GM18507 (cell line): Measurements from ENCODE around the gene AGBL4.
"Not testable (repeated sequence)": the region's sequence is repeated elsewhere in the genome, so short reads cannot be mapped to it uniquely, and the experiment has no call there.

Experiments
- DNase-seq: peaks from one replicate; pipeline ENCODE4 v3.0.0; 2011; ENCODE audit warnings: low read depth; ENCODE audit not compliant: insufficient read length; ENCODE audit errors: extremely low spot score
- FAIRE-seq: peaks from 2 replicates; lab custom pipeline; 2011; peaks lifted over from hg19 to GRCh38; lab: Jason Lieb, UNC

The AGBL4 gene

DNA sequence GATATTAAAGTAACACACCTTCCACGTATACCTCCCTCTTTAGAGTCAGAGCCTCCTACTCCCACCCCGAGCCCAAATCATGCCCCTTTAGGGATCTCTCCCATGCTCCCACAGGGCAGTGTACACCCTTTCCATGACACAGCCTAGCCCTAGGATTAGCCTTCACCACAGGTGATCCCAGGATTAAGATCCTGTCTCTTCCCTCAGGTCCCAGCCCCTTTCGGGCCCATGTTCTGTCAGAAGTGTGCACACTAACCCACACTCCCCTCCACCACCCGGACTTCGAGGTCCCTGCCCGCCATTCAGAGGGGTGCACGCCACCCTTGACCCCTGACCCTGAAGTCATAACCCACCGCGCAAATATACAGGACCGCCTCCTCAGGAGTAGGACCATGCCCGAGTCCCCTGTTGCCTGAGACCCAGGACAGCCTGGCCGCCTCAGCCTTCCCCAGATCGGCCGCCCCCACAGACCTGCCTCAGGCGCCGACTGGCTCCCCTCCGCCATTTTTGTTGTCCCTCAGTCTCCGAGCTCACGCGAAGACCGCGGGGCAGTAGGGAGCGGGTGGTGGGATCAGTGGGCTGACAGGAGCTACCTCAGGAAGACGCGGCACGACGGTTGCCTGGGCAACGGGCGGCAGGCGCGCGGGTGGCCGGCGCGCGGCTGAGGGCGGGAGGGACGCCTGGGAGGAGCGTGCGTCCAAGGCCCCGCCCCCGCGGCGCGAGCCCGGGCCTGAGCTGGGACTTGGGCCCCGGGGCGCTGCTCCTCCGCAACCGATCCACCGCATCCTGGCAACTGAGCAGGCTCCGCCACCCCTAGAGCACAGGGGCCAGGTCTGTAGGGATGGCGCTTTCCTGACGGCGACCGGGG, at the start of gene AGBL4:
Gene AGBL4 (minus strand): TSS at position 663 of the 868 bp plus-strand sequence.
- FAIRE-seq (no peak), DNase-seq (no peak)

DNA sequence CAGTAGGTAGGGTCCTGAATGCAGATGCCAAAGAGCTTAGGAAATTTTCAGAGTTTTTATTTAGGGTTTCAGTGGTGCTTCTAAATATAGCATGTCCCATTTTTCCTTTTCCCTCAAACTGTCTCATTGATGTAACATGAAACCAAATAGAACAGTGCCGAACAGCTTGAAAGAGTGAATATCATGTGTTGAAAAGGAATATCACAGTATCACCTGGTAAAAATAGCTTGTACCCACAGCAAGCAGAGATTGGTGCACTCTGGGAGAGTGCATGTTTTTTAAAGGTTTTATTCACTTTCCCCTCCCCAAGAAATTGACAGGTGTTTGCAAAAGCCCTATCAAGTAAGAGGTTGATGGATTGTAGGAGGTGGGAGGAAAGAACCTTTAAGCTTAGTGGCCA, 43.1 kb upstream of the AGBL4 start:
- DNase-seq = no peak
- no peak for FAIRE-seq

DNA sequence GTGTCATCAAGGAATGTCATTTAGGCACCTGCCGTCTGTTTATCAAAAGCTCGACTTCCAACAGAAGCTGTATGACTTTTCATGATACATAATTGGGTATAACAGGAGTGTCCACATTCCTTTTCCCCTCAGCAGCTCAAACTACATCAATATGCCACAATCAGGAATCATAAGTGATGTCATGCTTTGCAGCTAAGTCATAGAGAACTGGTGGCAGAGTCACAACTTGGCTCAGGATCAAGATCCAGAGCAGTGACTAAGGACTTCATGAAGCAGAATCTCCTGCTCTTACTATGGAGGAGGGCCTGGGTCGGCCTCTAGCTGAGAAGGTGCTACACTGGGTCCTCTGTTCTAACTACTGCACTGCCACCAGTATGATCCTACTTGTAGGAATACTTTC, 36.5 kb upstream of the AGBL4 start:
- DNase-seq (no peak), FAIRE-seq (no peak)

DNA sequence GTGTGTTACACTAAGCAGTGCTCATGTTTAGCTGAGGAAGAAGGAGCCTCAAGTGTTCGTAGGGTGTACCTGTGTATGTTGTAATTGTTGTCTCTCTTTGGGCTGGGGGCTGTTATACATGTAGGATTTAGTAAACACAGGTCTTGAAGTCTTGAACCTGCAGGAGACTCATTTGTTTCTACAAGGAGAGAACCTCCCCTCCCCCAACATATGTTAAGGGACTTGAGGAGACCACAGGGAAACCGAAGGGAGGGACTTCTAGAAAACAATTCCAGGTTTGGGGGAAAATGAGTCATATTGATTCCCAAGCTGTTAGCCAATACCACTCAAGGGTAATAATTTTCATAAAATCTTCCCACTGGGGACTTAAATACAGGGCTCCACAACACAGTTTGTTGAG, 25.0 kb upstream of the AGBL4 start:
- DNase-seq = no peak
- no peak for FAIRE-seq

DNA sequence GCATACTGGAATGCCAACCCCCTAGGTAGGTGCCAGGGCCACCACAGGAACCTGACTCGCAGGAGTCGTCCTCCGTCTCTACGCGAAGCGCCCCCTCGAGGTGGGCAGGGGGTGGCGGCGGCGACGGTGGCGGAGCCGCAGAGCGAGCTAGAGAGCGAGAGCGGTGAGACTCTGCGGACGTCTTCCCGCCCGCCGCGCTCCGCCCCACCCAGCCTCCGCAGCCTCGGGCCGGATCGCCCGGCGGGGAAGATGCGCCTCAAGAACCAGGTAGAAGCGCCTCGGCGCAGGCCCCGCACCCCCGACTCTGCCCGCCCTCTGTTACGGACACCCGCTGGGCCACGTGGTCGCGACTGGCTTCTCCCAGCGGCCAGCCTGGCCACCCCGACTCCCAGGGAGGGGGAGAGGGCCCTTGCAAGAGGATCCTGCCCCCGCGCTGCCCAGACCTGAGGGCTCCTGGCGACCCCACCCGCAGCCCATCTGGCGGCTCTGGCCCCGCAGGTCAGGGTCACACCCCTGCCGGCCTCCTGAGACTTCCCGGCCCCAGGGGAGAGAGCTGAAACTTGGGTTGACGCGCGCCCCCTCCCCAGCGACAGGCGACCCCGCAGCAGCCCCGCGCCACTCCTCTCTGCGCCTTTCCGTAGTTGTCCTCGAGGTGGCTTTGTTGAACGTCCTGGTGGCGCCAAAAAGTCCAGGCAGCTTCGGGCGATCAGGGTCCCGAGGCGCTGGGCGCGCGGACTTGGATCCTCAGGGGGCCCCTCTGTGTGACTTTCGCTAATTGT, 24.4 kb upstream of the AGBL4 start:
- FAIRE-seq (no peak), DNase-seq (no peak)

DNA sequence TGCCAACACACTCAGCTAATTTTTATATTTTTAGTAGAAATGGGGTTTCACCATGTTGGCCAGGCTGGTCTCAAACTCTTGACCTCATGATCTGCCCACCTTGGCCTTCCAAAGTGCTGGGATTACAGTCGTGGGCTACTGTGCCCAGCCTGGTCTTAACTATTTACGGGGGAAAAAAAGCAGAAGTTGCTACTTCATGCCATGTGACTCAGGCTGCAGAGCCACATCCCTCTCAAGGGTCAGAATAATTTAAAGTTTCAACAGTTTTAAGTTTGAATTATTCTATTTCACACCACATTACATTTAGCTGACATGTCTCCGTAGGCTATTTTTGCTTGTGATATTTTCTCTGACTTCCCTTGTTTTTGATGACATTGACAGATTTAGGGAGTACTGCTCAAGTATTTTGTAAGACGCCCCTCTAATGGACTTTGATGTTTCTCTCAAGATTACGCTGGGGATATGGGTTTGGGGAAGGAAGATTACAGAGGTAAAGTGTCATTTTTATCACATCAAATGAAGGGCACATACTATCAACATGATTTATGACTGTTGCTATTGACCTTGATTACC, 14.6 kb upstream of the AGBL4 start:
- DNase-seq (no peak), FAIRE-seq (no peak)

DNA sequence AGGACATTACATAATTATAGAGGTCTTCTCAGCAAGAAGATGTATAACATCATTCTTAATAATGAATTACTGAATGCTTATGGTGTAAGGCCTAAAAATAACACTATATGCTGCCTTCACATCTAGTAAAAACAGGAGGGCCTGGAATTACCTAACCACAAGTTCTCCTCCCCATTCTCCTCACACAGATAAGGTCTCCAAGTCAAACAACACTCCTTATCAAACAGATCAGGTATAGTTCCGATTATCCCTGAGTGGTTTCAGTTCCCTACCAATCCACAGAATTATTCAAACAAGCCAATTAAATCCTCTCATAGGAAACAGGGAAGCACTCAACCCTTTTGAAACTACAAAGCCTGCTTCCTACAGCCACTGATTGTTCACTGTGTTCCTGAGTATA, 4.0 kb upstream of the AGBL4 start:
- FAIRE-seq = no peak
- no peak for DNase-seq

DNA sequence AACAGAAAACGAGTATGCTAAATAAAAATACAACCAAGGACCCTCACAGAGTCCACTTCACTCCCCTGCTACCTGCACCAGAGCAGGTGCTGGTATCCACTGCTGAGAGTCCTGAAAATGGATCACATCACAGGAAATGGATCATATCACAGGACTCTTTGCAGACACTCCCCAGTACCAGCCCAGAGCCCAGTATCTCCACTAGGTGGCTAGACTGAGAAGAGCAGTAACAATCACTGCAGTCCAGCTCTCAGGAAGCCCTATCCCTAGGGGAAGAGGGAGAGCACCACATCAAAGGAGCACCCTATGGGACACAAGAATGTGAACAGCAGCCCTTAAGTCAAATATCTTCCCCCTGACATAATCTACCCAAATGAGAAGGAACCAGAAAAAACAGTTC, 28.0 kb downstream of the AGBL4 start:
- DNase-seq = no peak
- no peak for FAIRE-seq

DNA sequence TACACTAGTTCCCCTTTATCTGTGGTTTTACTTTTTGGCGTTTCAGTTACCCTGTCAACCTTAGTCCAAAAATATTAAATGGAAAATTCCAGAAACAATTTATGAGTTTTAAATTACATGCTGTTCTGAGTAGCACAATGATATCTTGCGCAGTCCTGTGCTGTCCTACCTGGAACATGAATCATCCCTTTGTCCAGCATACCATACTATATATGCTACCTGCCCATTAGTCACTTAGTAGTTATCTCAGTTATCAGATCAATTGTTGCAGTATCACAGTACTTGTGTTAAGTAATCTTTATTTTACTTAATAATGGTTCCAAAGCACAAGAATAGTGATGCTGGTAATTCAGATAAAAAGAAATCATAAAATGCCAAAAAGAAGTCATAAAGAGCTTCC, 52.7 kb downstream of the AGBL4 start:
- DNase-seq = no peak
- no peak for FAIRE-seq

DNA sequence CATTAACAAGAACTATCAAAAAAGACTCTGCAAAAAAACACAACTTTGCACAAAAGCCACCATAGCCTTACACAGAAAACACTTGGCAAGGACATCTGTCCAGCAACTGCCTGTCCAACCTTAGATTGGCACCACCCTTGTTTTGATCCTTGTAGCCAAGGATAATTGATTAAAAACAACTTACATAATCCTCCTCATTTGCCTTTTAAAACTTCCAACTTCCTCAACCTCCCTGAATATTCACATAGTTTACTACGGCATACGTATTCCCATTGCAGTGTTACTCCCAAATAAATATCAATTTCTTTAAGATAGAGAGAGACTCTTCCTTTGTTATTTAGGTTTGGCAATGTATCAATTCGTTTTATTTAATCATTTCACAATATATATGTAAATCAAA, 72.4 kb downstream of the AGBL4 start:
- DNase-seq = no peak
- no peak for FAIRE-seq

DNA sequence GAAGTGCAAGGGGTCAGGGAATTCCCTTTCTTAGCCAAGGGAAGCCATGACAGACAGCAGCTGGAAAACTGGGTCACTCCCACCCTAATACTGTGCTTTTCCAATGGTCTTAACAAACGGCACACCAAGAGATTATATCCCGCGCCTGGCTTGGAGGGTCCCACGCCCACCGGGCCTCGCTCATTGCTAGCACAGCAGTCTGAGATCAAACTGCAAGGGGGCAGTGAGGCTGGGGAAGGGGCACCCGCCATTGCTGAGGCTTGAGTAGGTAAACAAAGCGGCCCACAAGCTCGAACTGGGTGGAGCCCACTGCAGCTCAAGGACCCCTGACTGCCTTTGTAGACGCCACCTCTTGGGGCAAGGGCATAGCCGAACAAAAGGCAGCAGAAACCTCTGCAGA, 108.5 kb downstream of the AGBL4 start:
- not testable (repeated sequence) for FAIRE-seq, DNase-seq

DNA sequence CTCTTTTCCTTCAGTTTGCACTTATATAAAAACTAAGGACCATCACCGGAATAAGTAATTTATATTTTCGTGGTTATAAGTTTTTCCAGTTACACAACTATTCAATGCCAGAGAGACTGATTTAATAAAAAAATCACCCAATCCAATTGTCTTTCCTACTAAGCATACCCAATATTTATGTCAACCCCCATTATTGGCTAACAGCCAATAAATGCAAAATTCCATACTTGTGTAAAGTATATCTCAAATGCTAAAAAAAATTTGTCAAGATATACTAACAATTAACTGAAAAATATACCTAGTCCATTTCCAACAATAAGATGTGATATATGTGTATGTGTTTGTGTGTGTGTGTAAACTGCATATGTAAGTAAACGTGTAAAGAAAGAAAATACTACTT, 117.4 kb downstream of the AGBL4 start:
- no peak for FAIRE-seq

DNA sequence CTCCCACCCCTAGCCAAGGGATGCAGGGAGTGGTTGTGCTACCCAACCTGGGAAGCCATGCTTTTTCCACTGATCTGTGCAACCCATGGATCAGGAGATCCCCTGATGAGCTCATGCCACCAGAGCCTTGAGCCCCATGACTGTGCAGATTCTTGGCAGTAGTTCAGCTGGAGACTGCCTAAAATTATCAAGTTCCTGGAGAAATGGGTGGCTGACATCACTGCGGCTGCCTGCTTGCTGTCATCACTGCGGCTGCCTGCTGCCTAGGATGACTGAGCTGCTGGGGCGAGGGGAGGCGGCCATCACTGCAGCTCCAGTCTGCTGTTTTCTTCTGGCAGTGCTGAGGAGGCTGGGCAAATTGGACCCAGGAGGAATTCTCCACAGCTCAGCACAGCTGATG, 159.2 kb downstream of the AGBL4 start:
- FAIRE-seq = no peak
- no peak for DNase-seq

More for the DNA sequence above, 117.4 kb downstream of the AGBL4 start:
- DNase-seq = no peak

DNA sequence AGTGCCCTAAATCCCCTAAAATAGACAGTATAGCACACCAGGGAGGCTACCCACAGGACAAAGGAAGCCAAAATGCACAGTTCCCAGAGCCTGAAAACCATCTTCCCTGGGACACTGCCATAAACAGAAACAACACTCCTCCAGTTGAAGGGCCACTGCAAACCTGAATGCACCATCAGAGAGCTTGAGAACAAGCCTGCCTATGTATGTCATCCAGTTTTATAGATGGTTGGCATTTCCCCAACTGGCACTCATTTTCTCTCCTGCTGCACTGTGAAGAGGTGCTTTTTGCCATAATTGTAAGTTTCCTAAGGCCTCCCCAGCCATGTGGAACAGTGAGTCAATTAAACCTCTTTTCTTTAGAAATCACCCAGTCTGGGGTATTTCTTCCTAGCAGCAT, 169.0 kb downstream of the AGBL4 start:
- FAIRE-seq (no peak), DNase-seq (no peak)

DNA sequence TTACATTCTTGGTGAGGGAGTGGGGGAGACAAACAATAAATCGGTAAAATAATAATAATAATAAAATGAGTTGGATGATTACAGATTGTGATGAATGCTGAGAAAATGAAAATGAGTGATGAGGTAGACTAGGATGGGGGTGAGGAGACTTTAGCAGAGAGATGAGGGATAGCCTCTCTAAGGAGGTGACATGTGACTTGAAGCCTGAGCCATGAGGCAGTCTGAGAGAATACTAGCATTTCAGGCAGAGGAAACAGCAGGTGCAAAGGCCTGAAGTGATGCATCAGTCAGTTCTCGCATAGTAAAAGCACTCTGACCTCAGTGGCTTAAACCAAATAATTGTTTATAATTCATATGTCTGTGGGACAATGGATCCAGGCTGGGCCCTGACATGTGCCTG, 181.2 kb downstream of the AGBL4 start:
- DNase-seq = no peak
- FAIRE-seq = no peak

DNA sequence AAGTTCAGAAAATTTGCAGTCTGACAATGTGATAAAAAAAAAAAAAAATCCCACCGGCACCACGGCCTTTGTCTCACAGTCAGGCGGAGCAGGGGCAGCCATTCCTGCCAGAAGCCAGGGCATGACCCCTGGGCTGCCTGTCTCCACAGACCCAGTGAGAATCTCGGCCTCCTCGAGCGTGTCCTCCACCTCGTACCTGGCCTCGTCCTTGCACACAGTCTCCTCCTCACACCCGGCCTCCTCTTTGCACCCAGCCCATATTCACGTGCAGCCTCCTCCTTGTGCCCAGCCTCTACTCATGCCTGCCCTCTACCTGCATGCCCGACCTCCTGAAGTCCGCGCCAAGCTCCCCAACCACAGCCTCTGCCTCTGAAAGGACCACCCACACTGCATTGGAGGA, 182.0 kb downstream of the AGBL4 start:
- FAIRE-seq (no peak), DNase-seq (no peak)

DNA sequence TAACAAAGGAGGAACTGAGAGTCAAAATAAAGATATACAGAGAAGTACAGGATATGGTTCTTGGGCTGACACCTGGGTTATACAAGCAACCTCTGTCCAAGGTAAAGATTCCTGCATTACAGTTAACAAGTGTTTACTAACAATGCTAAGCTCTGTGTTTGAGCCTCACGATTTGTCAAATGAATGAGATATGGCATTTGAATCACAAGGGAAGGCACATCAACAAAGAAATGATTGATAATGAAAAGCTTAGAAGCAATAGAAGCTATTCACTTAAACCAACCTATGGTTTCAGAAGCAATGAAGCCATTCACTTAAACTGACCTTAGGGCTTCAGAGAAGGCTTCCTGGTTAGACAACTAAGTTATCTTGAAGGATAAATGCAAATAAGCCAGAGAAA, 199.5 kb downstream of the AGBL4 start:
- DNase-seq (no peak), FAIRE-seq (no peak)

DNA sequence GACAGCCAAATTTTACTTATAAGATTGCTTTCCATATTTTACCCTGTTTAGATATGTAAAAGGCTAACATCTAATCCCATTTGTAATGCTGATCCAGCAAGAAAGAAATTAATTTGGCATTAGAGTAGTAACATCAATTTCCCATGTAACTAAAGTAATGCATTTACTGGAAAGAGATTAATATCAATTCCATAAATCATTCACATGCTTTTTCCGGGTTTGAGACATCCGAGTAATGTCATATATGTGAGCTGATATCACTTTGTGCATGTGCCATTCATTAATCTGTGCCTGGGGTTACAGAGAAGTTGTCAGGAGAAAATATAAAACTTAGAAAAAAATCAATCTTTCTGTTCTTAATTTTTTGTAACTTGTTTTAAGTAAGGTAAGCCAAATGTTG, 206.1 kb downstream of the AGBL4 start:
- FAIRE-seq = no peak

DNA sequence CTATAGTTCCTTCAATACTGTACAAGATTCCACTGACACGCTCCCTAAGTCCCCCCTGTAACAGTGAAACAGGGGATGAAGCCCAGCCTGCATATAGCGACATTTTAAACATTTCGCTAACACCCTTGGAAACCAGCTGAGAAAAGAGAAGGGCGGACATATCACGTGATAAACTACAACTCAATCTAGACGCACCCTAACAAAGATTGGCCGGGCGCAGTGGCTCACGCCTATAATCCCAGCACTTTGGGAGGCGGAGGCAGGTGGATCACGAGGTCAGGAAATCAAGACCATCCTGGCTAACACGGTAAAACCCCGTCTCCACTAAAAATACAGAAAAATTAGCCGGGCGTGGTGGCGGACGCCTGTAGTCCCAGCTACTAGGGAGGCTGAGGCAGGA, 236.7 kb downstream of the AGBL4 start:
- FAIRE-seq, DNase-seq: not testable (repeated sequence)

More for the DNA sequence above, 206.1 kb downstream of the AGBL4 start:
- no peak for DNase-seq

DNA sequence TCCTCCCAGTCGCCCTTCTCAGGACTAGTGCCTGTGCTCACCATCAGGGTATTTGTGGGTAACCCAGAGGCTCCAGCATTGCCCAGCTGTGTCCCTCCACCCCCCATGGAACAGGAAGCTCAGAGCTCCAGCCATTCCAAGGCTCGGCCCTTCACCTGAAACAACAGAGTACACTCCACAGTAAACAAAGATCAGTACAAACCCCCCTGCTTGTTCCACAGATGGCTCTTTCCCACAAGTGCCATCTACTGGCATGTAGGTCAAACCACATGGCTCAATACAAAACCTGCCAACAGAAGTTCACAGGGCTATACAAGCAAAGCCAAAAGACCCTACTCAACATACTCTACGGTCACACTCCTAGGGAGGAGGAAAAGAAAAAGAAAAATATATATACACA, 258.7 kb downstream of the AGBL4 start:
- DNase-seq (no peak), FAIRE-seq (no peak)
